ENCODE data around the gene NCMAP.
"Not testable (repeated sequence)": the region's sequence is repeated elsewhere in the genome, so short reads cannot be mapped to it uniquely, and the experiment has no call there.

NCMAP gene

GRCh38 chr1:24555591-24556413 is at the start of gene NCMAP:
Gene NCMAP, plus strand, starts transcription at chr1:24556087. Its CDS starts 39,344 bp downstream, at chr1:24595431.
- Histone ChIP-seq H3K27me3 (ENCODE audit: control insufficient read depth, insufficient read depth, low read length) (peaks cover 45% of the 10 kb centered on the region), H3K9me3 (ENCODE audit: control insufficient read depth, insufficient read depth, low read depth, low read length) (no peaks in the 10 kb centered on the region), H3K27ac (ENCODE audit: low read depth, low read length) (no peak within 1 kb of the TSS), H3K9ac (ENCODE audit: low read length) (no peak within 1 kb of the TSS), H3K36me3 (ENCODE audit: control insufficient read depth, insufficient read depth, low read length) (no peaks in the 10 kb centered on the region), H3K4me1 (ENCODE audit: control insufficient read depth, insufficient read depth, low read length) (peaks cover 8% of the 10 kb centered on the region; the same call in 1 of the 2 replicates), H3K4me3 (ENCODE audit: low read depth, low read length) (peak within 1 kb of the TSS; percentile 54)

GRCh38 chr1:24506691-24507381 is 49.1 kb upstream of the NCMAP start:
- Histone ChIP-seq H3K9ac (ENCODE audit: low read length) (no peak overlapping the region), H3K36me3 (ENCODE audit: control insufficient read depth, insufficient read depth, low read length) (no peaks in the 10 kb centered on the region), H3K4me3 (ENCODE audit: low read depth, low read length) (no peak overlapping the region), H3K9me3 (ENCODE audit: control insufficient read depth, insufficient read depth, low read depth, low read length) (no peaks in the 10 kb centered on the region), H3K4me1 (ENCODE audit: control insufficient read depth, insufficient read depth, low read length) (peaks cover 27% of the 10 kb centered on the region), H3K27me3 (ENCODE audit: control insufficient read depth, insufficient read depth, low read length) (no peaks in the 10 kb centered on the region), H3K27ac (ENCODE audit: low read depth, low read length) (no peak overlapping the region)

GRCh38 chr1:24507405-24507804 is 48.5 kb upstream of the NCMAP start:
- no peak overlapping the region for H3K4me3 ChIP-seq (ENCODE audit: low read depth, low read length)
- no peak overlapping the region for H3K27ac ChIP-seq (ENCODE audit: low read depth, low read length)
- H3K27me3 ChIP-seq (ENCODE audit: control insufficient read depth, insufficient read depth, low read length): no peaks in the 10 kb centered on the region
- no peaks in the 10 kb centered on the region for H3K36me3 ChIP-seq (ENCODE audit: control insufficient read depth, insufficient read depth, low read length)
- no peaks in the 10 kb centered on the region for H3K9me3 ChIP-seq (ENCODE audit: control insufficient read depth, insufficient read depth, low read depth, low read length)
- H3K9ac ChIP-seq (ENCODE audit: low read length): no peak overlapping the region
- peaks cover 25% of the 10 kb centered on the region for H3K4me1 ChIP-seq (ENCODE audit: control insufficient read depth, insufficient read depth, low read length)

GRCh38 chr1:24508911-24509310 is 47.0 kb upstream of the NCMAP start:
- Histone ChIP-seq H3K9ac (ENCODE audit: low read length) (no peak overlapping the region), H3K27me3 (ENCODE audit: control insufficient read depth, insufficient read depth, low read length) (no peaks in the 10 kb centered on the region), H3K4me3 (ENCODE audit: low read depth, low read length) (no peak overlapping the region), H3K4me1 (ENCODE audit: control insufficient read depth, insufficient read depth, low read length) (peaks cover 22% of the 10 kb centered on the region), H3K36me3 (ENCODE audit: control insufficient read depth, insufficient read depth, low read length) (no peaks in the 10 kb centered on the region), H3K9me3 (ENCODE audit: control insufficient read depth, insufficient read depth, low read depth, low read length) (no peaks in the 10 kb centered on the region), H3K27ac (ENCODE audit: low read depth, low read length) (no peak overlapping the region)

- Histone ChIP-seq H3K4me3 (ENCODE audit: low read depth, low read length) (no peak overlapping the region), H3K9ac (ENCODE audit: low read length) (no peak overlapping the region), H3K36me3 (ENCODE audit: control insufficient read depth, insufficient read depth, low read length) (0 out of 2 replicates have a peak, but pooled peaks cover 4% of the 10 kb centered on the region), H3K4me1 (ENCODE audit: control insufficient read depth, insufficient read depth, low read length) (no peaks in the 10 kb centered on the region), H3K27me3 (ENCODE audit: control insufficient read depth, insufficient read depth, low read length) (no peaks in the 10 kb centered on the region), H3K9me3 (ENCODE audit: control insufficient read depth, insufficient read depth, low read depth, low read length) (no peaks in the 10 kb centered on the region), H3K27ac (ENCODE audit: low read depth, low read length) (no peak overlapping the region)
These were observed 42.2 kb upstream of the NCMAP start for GRCh38 chr1:24513706-24514105.

GRCh38 chr1:24514946-24515345 is 40.9 kb upstream of the NCMAP start:
- H3K9ac ChIP-seq (ENCODE audit: low read length): no peak overlapping the region
- no peaks in the 10 kb centered on the region for H3K4me1 ChIP-seq (ENCODE audit: control insufficient read depth, insufficient read depth, low read length)
- H3K4me3 ChIP-seq (ENCODE audit: low read depth, low read length): no peak overlapping the region
- peaks cover 4% of the 10 kb centered on the region; the same call in 1 of the 2 replicates for H3K36me3 ChIP-seq (ENCODE audit: control insufficient read depth, insufficient read depth, low read length)
- no peaks in the 10 kb centered on the region for H3K27me3 ChIP-seq (ENCODE audit: control insufficient read depth, insufficient read depth, low read length)
- H3K9me3 ChIP-seq (ENCODE audit: control insufficient read depth, insufficient read depth, low read depth, low read length): no peaks in the 10 kb centered on the region
- H3K27ac ChIP-seq (ENCODE audit: low read depth, low read length): no peak overlapping the region

- H3K27ac ChIP-seq (ENCODE audit: low read depth, low read length); H3K9me3 ChIP-seq (ENCODE audit: control insufficient read depth, insufficient read depth, low read depth, low read length); H3K4me3 ChIP-seq (ENCODE audit: low read depth, low read length); H3K9ac ChIP-seq (ENCODE audit: low read length); H3K36me3 ChIP-seq (ENCODE audit: control insufficient read depth, insufficient read depth, low read length); H3K27me3 ChIP-seq (ENCODE audit: control insufficient read depth, insufficient read depth, low read length); H3K4me1 ChIP-seq (ENCODE audit: control insufficient read depth, insufficient read depth, low read length): not testable (repeated sequence)
These were observed 40.1 kb upstream of the NCMAP start for GRCh38 chr1:24515671-24516209.

GRCh38 chr1:24516506-24516905 is 39.4 kb upstream of the NCMAP start:
- no peaks in the 10 kb centered on the region for H3K9me3 ChIP-seq (ENCODE audit: control insufficient read depth, insufficient read depth, low read depth, low read length)
- no peaks in the 10 kb centered on the region for H3K4me1 ChIP-seq (ENCODE audit: control insufficient read depth, insufficient read depth, low read length)
- H3K4me3 ChIP-seq (ENCODE audit: low read depth, low read length): no peak overlapping the region
- H3K9ac ChIP-seq (ENCODE audit: low read length): no peak overlapping the region
- no peak overlapping the region for H3K27ac ChIP-seq (ENCODE audit: low read depth, low read length)
- peaks cover 4% of the 10 kb centered on the region; the same call in 1 of the 2 replicates for H3K36me3 ChIP-seq (ENCODE audit: control insufficient read depth, insufficient read depth, low read length)
- no peaks in the 10 kb centered on the region for H3K27me3 ChIP-seq (ENCODE audit: control insufficient read depth, insufficient read depth, low read length)

- no peaks in the 10 kb centered on the region for H3K9me3 ChIP-seq (ENCODE audit: control insufficient read depth, insufficient read depth, low read depth, low read length)
- no peaks in the 10 kb centered on the region for H3K27me3 ChIP-seq (ENCODE audit: control insufficient read depth, insufficient read depth, low read length)
These were observed 38.0 kb upstream of the NCMAP start for GRCh38 chr1:24517898-24518297.

GRCh38 chr1:24520282-24520681 is 35.6 kb upstream of the NCMAP start:
- H3K36me3 ChIP-seq (ENCODE audit: control insufficient read depth, insufficient read depth, low read length); H3K9me3 ChIP-seq (ENCODE audit: control insufficient read depth, insufficient read depth, low read depth, low read length); H3K4me1 ChIP-seq (ENCODE audit: control insufficient read depth, insufficient read depth, low read length); H3K9ac ChIP-seq (ENCODE audit: low read length); H3K27me3 ChIP-seq (ENCODE audit: control insufficient read depth, insufficient read depth, low read length); H3K4me3 ChIP-seq (ENCODE audit: low read depth, low read length); H3K27ac ChIP-seq (ENCODE audit: low read depth, low read length): not testable (repeated sequence)

More at GRCh38 chr1:24517898-24518297, 38.0 kb upstream of the NCMAP start:
- Histone ChIP-seq H3K27ac (ENCODE audit: low read depth, low read length) (no peak overlapping the region), H3K4me1 (ENCODE audit: control insufficient read depth, insufficient read depth, low read length) (no peaks in the 10 kb centered on the region), H3K36me3 (ENCODE audit: control insufficient read depth, insufficient read depth, low read length) (peaks cover 4% of the 10 kb centered on the region; the same call in 1 of the 2 replicates), H3K4me3 (ENCODE audit: low read depth, low read length) (no peak overlapping the region), H3K9ac (ENCODE audit: low read length) (no peak overlapping the region)

GRCh38 chr1:24525606-24526005 is 30.3 kb upstream of the NCMAP start:
- no peak overlapping the region for H3K27ac ChIP-seq (ENCODE audit: low read depth, low read length)
- no peaks in the 10 kb centered on the region for H3K36me3 ChIP-seq (ENCODE audit: control insufficient read depth, insufficient read depth, low read length)
- no peak overlapping the region for H3K4me3 ChIP-seq (ENCODE audit: low read depth, low read length)
- no peak overlapping the region for H3K9ac ChIP-seq (ENCODE audit: low read length)
- no peaks in the 10 kb centered on the region for H3K27me3 ChIP-seq (ENCODE audit: control insufficient read depth, insufficient read depth, low read length)
- no peaks in the 10 kb centered on the region for H3K4me1 ChIP-seq (ENCODE audit: control insufficient read depth, insufficient read depth, low read length)
- H3K9me3 ChIP-seq (ENCODE audit: control insufficient read depth, insufficient read depth, low read depth, low read length): no peaks in the 10 kb centered on the region
